Liver (tissue), 9 donors: ENCODE measurements around the gene GNG7. TPM values are rescaled to one million over a fixed set of nuclear protein-coding genes. Genes with fewer than 3 reads are reported as not detected.

Experiments
- DNase-seq: peaks from one replicate; pipeline ENCODE4 v3.0.0-alpha.2; 2017; ENCODE audit warnings: low spot score
- H3K27ac ChIP-seq, 2 donors: one replicate each; pipeline ENCODE4 v1.7.0; 2013; ENCODE audit warnings: inconsistent platforms in 2 of 2, low read length in 2 of 2, control low read depth in 1 of 2, low read depth in 1 of 2, mild to moderate bottlenecking in 1 of 2
- H3K27me3 ChIP-seq, 4 donors: one replicate each; pipeline versions ENCODE4 v1.6.1 to v1.7.0; 2013; ENCODE audit warnings: low read length in 3 of 4, inconsistent platforms in 1 of 4, mild to moderate bottlenecking in 1 of 4, moderate library complexity in 1 of 4; ENCODE audit not compliant: control insufficient read depth in 4 of 4, insufficient read depth in 4 of 4
- H3K36me3 ChIP-seq, 4 donors: one replicate each; pipeline versions ENCODE4 v1.6.1 to v1.7.0; 2013; ENCODE audit warnings: low read length in 3 of 4, mild to moderate bottlenecking in 3 of 4, low read depth in 1 of 4, moderate library complexity in 1 of 4; ENCODE audit not compliant: control insufficient read depth in 4 of 4, insufficient read depth in 3 of 4
- H3K4me1 ChIP-seq, 4 donors: one replicate each; pipeline versions ENCODE4 v1.6.1 to v1.7.0; 2013; ENCODE audit warnings: low read length in 3 of 4, mild to moderate bottlenecking in 3 of 4, moderate library complexity in 1 of 4; ENCODE audit not compliant: control insufficient read depth in 4 of 4, insufficient read depth in 4 of 4
- H3K4me3 ChIP-seq, 3 donors: one replicate each; pipeline versions ENCODE4 v1.6.1 to v1.7.0; 2013; ENCODE audit warnings: low read length in 3 of 3, control low read depth in 1 of 3, low read depth in 1 of 3, mild to moderate bottlenecking in 1 of 3
- H3K9ac ChIP-seq, 2 donors: one replicate each; pipeline ENCODE4 v1.7.0; 2013; ENCODE audit warnings: low read length in 2 of 2, mild to moderate bottlenecking in 2 of 2, moderate library complexity in 2 of 2, control low read depth in 1 of 2, low read depth in 1 of 2
- H3K9me3 ChIP-seq, 4 donors: one replicate each; pipeline versions ENCODE4 v1.6.1 to v1.7.0; 2013; ENCODE audit warnings: low read length in 3 of 4; ENCODE audit not compliant: control insufficient read depth in 4 of 4
- EGR1 ChIP-seq, 2 donors: IDR thresholded peaks; 2 replicates each; pipeline ENCODE4 v1.6.1; 2016 to 2018; ENCODE audit warnings: antibody characterized with exemption in 2 of 2, low read depth in 2 of 2
- FOXA1 ChIP-seq: IDR thresholded peaks from 2 replicates; pipeline ENCODE4 v1.6.1; 2016; ENCODE audit warnings: antibody characterized with exemption
- FOXA2 ChIP-seq: IDR thresholded peaks from 2 replicates; pipeline ENCODE4 v1.6.1; 2016; ENCODE audit warnings: antibody characterized with exemption
- GABPA ChIP-seq, 2 donors: IDR thresholded peaks in 1 of 2; conservative IDR thresholded peaks in 1 of 2; 2 replicates each; pipeline ENCODE4 v1.6.1; 2016; ENCODE audit warnings: antibody characterized with exemption in 2 of 2, mild to moderate bottlenecking in 1 of 2, moderate library complexity in 1 of 2
- HNF4A ChIP-seq, 2 donors: conservative IDR thresholded peaks; 2 replicates each; pipeline ENCODE4 v1.6.1; 2016; ENCODE audit warnings: antibody characterized with exemption in 2 of 2, mild to moderate bottlenecking in 2 of 2
- HNF4G ChIP-seq: IDR thresholded peaks from 2 replicates; pipeline ENCODE4 v1.6.1; 2016; ENCODE audit warnings: antibody characterized with exemption
- JUND ChIP-seq, 2 donors: IDR thresholded peaks; 2 replicates each; pipeline ENCODE4 v1.6.1; 2016; ENCODE audit warnings: antibody characterized with exemption in 2 of 2
- MAX ChIP-seq: IDR thresholded peaks from 2 replicates; pipeline ENCODE4 v1.6.1; 2016; ENCODE audit warnings: antibody characterized with exemption
- NR2F2 ChIP-seq: IDR thresholded peaks from 2 replicates; pipeline ENCODE4 v1.6.1; 2016; ENCODE audit warnings: antibody characterized with exemption
- RAD21 ChIP-seq, 2 donors: IDR thresholded peaks; 2 replicates each; pipeline ENCODE4 v1.6.1; 2016; ENCODE audit warnings: antibody characterized with exemption in 2 of 2, mild to moderate bottlenecking in 2 of 2
- REST ChIP-seq: IDR thresholded peaks from 2 replicates; pipeline ENCODE4 v1.6.1; 2016; ENCODE audit warnings: antibody characterized with exemption, mild to moderate bottlenecking
- RXRA ChIP-seq, 2 donors: IDR thresholded peaks; 2 replicates each; pipeline ENCODE4 v1.6.1; 2017 to 2018; ENCODE audit warnings: antibody characterized with exemption in 2 of 2, mild to moderate bottlenecking in 1 of 2
- SP1 ChIP-seq: IDR thresholded peaks from 2 replicates; pipeline ENCODE4 v1.6.1; 2018; ENCODE audit warnings: antibody characterized with exemption, mild to moderate bottlenecking
- TAF1 ChIP-seq: conservative IDR thresholded peaks from 2 replicates; pipeline ENCODE4 v1.6.1; 2016; ENCODE audit warnings: antibody characterized with exemption, mild to moderate bottlenecking
- YY1 ChIP-seq: IDR thresholded peaks from 2 replicates; pipeline ENCODE4 v1.6.1; 2016; ENCODE audit warnings: antibody characterized with exemption, mild to moderate bottlenecking
- ZBTB33 ChIP-seq: IDR thresholded peaks from 2 replicates; pipeline ENCODE4 v1.6.1; 2016; ENCODE audit warnings: antibody characterized with exemption
- WGBS: extraction: QIAGEN DNeasy Blood & Tissue Kit; methylation state at CpG from one replicate; pipeline ENCODE4 v1.1.7; 2013; 5-methylcytosine and 5-hydroxymethylcytosine counted together
- polyA plus RNA-seq, 2 donors: library from polyadenylated mRNA; stranded (reverse) in 1 of 2; unstranded in 1 of 2; fragments of 200-250 nt in 1 of 2; fragments of >200 nt in 1 of 2; fragmentation: Nextera tagmentation in 1 of 2; extraction: Ambion mirVana in 1 of 2; gene quantifications; one replicate each; pipeline versions ENCODE4 v1.2.1 to v1.2.3, GENCODE V29; 2013 to 2015
- total RNA-seq, 2 donors: library from RNA; depleted of rRNA; stranded (reverse); fragments of >200 nt; gene quantifications; one replicate each; pipeline ENCODE4 v1.2.3, GENCODE V29; 2014
- TF ChIP-seq, protein P1 (sequence below): fragments of 150-350 bp; IDR thresholded peaks from 2 replicates; pipeline ENCODE4 v1.5.1; 2017; ENCODE audit warnings: improper control_type of control experiment, low read depth, low read length; ENCODE audit not compliant: missing input control
- TF ChIP-seq, protein P2 (sequence below): IDR thresholded peaks from 2 replicates; pipeline ENCODE4 v1.6.1; 2016; ENCODE audit warnings: antibody characterized with exemption
- donor health status: healthy.
- donor health status: healthy.
- donor health status: healthy.
- donor health status: healthy.
- donor health status: healthy.

GNG7 gene
- total and polyA plus RNA-seq, 4 donors: 0.75 to 1.9 (median 1.1) TPM

DNA sequence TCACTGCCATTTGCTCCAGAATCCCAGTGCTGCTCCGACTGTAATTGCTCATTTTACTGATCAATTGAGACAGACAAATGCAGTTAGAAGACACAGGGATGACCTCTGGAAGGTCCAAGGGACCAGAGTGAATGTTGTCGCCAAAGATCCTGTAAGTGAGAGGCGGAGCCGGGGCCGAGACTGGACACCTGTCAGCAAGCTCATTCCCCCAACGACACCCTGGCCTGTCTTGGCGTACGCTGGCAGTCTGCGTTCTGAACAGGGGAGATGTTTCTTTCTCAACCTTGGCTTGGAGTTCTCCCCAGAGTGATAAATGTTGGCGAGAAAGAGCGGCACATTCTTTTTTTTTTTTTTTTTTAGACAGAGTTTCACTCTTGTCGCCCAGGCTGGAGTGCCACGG lies 202.3 kb downstream of the GNG7 start:
- H3K9me3 ChIP-seq: no peaks in the 10 kb centered on the region
- H3K36me3 ChIP-seq: no peaks in the 10 kb centered on the region
- TF ChIP-seq NR2F2 (no peak), SP1 (no peak), FOXA2 (no peak), REST (no peak), EGR1 (IDR thresholded peaks at IDR 0.05; ENCODE audit: low read depth in 2 of 2) (no peak), RAD21 (IDR thresholded peaks at IDR 0.05) (no peak), FOXA1 (no peak), JUND (IDR thresholded peaks at IDR 0.05) (no peak), RXRA (IDR thresholded peaks at IDR 0.05) (no peak), HNF4A (conservative IDR thresholded peaks at IDR 0.05) (no peak), MAX (no peak), TAF1 (no peak), GABPA (IDR thresholded peaks at IDR 0.05 in 1 of 2, conservative IDR thresholded peaks at IDR 0.05 in 1 of 2) (no peak), ZBTB33 (no peak), HNF4G (no peak), YY1 (no peak)
- TF ChIP-seq, protein P1, sequence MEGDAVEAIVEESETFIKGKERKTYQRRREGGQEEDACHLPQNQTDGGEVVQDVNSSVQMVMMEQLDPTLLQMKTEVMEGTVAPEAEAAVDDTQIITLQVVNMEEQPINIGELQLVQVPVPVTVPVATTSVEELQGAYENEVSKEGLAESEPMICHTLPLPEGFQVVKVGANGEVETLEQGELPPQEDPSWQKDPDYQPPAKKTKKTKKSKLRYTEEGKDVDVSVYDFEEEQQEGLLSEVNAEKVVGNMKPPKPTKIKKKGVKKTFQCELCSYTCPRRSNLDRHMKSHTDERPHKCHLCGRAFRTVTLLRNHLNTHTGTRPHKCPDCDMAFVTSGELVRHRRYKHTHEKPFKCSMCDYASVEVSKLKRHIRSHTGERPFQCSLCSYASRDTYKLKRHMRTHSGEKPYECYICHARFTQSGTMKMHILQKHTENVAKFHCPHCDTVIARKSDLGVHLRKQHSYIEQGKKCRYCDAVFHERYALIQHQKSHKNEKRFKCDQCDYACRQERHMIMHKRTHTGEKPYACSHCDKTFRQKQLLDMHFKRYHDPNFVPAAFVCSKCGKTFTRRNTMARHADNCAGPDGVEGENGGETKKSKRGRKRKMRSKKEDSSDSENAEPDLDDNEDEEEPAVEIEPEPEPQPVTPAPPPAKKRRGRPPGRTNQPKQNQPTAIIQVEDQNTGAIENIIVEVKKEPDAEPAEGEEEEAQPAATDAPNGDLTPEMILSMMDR: no peak
- TF ChIP-seq, protein P2, sequence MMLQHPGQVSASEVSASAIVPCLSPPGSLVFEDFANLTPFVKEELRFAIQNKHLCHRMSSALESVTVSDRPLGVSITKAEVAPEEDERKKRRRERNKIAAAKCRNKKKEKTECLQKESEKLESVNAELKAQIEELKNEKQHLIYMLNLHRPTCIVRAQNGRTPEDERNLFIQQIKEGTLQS: no peak
- H3K27ac ChIP-seq: no peak overlapping the region
- H3K4me3 ChIP-seq: no peak overlapping the region
- WGBS: 93% methylated on average over 13 of the region's 13 CpGs
- DNase-seq: no peak
- no peaks in the 10 kb centered on the region for H3K27me3 ChIP-seq
- H3K4me1 ChIP-seq: peaks cover 3 to 10% (median 8%) of the 10 kb centered on the region in 4 donors
- H3K9ac ChIP-seq: no peak overlapping the region
